COR-L47 (cell line): ENCODE measurements around the gene FYN.
"Not testable (repeated sequence)": the region's sequence is repeated elsewhere in the genome, so short reads cannot be mapped to it uniquely, and the experiment has no call there.

Experiments
- DNase-seq: peaks from one replicate; lab custom pipeline; 2025; lab: John Stamatoyannopoulos, UW

The FYN gene

DNA sequence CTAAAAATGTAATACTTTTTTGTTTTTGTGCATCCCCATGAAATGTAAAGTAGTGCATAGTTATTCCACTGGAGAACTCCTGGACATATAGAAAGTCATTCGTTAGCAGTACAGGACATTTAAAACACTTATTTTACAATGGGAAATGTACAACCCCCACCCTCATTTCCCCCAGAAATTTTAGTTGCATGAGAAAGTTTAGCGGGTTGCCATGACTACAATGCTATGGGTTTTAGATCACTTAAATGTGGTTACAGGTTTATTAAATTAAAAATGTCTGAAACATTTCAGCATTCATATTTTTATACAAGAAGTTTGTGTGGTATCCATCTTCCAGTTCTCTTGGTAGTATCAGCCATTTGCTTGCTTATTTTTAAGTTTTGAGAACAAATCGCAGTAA, 212.7 kb downstream of the FYN start:
- no peak for DNase-seq

GRCh38 chr6:111658462-111659154, 214.6 kb downstream of the FYN start:
- no peak for DNase-seq

- DNase-seq, result no peak
Observed at GRCh38 chr6:111657146-111657545, 216.1 kb downstream of the FYN start.

DNA sequence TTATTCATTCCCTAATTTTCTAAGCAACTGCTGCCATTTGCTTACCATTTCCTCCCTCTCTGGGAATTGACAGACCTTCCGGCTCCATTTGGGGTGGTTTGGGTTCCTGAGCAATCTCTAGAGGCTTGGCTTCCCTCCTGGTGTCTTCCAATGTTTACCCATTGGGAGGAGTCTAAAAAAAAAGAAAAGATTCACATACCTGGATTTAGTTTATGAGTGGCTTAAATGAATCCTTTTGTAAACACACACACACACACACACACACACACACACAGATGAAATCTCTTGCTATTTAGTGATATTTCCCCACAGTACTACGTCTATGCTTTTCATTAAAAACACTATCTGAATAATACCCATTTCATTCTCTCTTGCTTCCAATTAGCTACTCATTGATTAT, 219.3 kb downstream of the FYN start:
- DNase-seq, result peak; percentile 11

- no peak for DNase-seq
Observed at GRCh38 chr6:111653434-111653833, 219.8 kb downstream of the FYN start.

DNA sequence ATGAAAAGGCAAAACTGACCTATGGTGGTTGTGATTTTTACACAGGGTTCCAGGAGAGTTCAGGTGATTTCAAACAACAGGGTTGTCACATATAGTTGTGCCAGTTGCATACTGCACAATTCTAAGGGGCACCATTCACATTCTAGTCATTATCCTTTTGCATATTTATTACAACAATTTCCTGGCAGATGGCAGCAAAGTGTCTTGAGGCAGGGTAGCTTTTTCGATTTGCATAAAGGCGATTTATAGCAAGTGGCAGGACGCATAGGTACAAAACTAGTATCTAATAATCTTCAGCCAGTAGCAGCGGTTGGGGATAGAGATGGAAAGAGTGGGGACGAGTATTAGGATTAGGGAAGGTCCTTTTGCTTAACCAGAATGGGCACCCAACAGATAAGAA, 221.1 kb downstream of the FYN start:
- no peak for DNase-seq

- DNase-seq, result no peak
Observed at GRCh38 chr6:111651185-111652034, 221.8 kb downstream of the FYN start.

DNA sequence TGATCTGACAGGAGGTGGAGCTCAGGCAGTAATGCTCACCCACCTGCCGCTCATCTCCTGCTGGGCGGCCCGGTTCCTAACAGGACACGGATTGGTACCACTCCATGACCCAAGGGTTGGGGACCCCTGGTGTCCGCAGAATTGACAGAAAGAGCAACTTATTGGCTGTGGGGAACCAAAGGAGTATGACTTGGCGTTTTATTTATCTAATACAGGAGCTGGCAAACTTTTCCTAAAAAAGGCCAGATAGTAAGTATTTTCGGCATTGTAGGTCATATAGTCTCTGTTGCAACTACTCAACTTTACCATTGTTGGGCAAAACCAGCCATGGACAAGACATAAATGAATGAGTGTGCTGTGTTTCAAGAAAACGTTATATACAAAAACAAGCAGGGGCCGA, 223.2 kb downstream of the FYN start:
- no peak for DNase-seq

- DNase-seq, result no peak
Observed at GRCh38 chr6:111648100-111648499, 225.2 kb downstream of the FYN start.

DNA sequence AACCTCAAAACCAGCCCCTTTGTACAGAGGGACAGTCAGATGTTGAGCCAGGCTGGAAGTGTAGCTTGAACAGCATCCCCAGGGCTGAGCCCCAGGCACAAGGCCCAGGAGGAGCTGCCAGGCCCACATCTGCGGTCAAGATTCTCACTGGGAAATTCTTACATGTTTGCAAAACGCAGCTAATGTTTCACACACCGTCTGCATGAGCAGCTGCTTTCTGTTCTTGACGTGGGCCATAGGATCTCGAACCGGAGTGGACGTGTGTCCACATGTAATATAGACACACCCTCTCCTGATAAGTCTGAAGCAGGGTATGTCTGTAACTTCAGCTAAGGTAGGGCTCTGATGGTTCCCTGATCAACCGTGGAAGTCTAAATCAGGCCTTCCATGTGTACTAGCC, 226.3 kb downstream of the FYN start:
- no peak for DNase-seq

- DNase-seq, result no peak
Observed at GRCh38 chr6:111646034-111646433, 227.2 kb downstream of the FYN start.

DNA sequence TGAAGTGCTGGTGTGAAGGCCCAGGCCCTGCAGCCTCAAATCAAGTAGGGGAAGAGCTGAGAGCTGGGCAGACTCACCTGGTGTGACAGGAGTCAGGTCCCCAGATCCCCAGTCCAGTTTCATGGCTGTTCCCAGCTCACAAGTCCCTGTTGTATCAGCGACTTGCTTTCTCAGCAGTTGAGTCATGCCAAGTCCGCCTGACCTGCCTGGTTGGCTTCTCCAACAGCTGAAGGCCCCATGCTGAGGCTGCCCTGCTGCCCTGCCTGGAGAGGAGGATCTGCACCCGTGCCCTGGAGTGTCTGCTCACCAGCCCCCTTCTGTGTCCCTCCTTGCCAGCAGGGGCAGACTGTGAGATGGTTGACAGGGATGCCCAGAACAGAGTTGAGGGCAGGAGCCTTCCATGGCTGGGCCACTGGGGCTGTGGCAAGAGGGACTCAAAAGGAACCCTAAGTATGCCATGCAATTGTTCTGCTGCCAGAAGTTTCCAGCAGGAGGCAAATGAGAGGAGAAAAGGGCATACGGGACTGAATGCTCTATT, 228.3 kb downstream of the FYN start:
- DNase-seq, result no peak

- no peak for DNase-seq
Observed at GRCh38 chr6:111642463-111643158, 230.6 kb downstream of the FYN start.

DNA sequence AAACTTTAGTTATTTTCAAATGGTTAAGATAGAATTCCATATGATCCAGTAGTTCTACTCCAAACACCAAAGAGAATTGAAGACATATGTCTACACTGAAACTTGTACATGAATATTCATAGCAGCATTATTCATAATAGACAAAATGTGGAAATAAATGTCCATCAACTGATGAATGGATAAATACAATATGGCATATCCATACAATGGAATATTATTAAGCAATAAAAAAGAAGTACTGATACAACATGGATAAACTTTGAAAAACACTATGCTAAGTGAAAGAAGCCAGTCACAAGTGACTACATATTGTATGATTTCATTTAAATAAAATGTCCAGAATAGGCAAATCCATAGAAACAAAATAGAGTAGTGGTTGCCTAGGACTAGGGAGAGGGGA, 234.0 kb downstream of the FYN start:
- DNase-seq, result no peak

DNA sequence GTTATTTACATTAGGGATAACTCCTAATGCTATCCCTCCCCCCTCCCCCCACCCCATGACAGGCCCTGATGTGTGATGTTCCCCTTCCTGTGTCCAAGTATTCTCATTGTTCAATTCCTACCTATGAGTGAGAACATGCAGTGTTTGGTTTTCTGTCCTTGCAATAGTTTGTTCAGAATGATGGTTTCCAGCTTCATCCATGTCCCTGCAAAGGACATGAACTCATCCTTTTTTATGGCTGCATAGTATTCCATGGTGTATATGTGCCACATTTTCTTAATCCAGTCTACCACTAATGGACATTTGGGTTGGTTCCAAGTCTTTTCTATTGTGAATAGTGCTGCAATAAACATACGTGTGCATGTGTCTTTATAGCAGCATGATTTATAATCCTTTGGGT, 238.3 kb downstream of the FYN start:
- not testable (repeated sequence) for DNase-seq

- no peak for DNase-seq
Observed at GRCh38 chr6:111633822-111634221, 239.4 kb downstream of the FYN start.

- no peak for DNase-seq
Observed at GRCh38 chr6:111632468-111633247, 240.6 kb downstream of the FYN start.

DNA sequence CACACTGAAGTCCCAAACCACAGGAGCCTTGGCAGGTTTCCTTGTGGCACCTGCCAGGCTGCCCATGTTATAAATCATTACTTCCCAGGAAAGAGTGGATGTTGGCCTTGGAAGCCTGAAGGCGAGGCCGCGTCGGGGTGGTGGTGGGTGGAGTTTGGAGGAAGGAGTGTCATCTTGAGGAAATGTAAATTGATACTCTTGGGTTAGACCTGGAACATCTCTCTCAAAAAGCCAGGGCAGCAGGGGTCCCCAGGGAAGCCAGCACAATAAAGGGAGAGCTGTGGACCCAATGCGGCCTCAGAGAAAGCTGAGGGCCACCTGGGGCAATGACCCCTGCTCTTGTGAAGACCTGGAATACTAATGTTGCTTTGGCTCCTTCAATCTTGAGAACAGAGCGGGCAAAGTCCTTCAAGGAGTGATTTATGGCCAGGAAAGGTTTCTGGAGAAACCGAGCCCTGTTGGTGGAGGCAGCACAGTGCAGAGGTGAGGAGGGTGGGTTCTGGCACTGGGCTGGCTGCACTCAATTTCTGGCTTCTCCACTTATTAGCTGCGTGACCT, 241.3 kb downstream of the FYN start:
- DNase-seq, result no peak

DNA sequence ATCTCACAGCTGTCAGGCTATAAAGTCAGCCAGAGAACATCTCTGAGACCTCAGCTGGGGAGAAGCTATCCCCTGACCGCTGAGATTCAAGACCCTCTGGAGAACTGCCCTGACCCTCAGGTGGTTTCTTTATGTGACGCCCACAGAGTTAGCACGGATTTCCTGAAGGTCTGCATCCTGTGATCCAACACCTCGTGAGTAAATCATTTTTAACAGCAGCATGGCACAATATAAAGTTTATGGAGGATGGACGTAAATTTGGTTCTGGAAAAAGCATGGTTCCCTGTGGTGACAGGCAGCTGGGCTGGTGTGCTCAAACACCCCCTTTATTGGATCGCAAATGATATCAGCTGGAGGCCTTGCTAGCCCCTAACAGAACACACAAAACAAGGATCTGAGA, 242.2 kb downstream of the FYN start:
- no peak for DNase-seq

- no peak for DNase-seq
Observed at GRCh38 chr6:111628142-111628850, 245.0 kb downstream of the FYN start.

DNA sequence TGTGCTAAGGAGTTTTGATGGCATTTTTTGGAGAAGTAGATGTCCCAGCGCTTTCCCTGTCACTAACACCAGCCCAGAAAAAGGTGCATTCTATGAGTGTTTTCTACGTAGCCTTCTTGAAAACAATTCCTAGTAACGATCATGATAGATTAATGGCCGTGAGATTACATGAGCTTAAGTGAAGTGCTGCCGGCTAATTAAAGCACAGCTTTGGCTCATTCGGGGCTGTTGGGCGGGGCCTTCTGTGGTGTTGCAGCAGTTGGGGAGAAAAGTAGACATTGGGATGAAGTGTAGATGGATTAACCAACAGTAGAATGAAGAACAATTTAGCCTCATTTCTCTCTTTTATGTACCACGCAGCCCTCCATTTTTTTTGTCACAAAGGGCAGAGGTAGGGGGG, 246.8 kb downstream of the FYN start:
- DNase-seq, result no peak
